Testis (tissue), 2 donors: Measurements from ENCODE around the gene ZNF687.

Experiments
- CTCF ChIP-seq, 3 experiments: fragments of 450-650 bp in 2 of 3; fragments of 200-600 bp in 1 of 3; sonication (generic) in 1 of 3; IDR thresholded peaks; one replicate each; pipeline ENCODE4 v1.5.1; 2016 to 2019; ENCODE audit warnings: antibody characterized with exemption in 3 of 3, mild to moderate bottlenecking in 2 of 3, moderate library complexity in 1 of 3
- POLR2A ChIP-seq: fragments of 450-650 bp; IDR thresholded peaks from one replicate; pipeline ENCODE4 v1.6.1; 2017; ENCODE audit warnings: antibody characterized with exemption, mild to moderate bottlenecking, moderate library complexity

- TF ChIP-seq CTCF (IDR thresholded peaks at IDR 0.05) (no peak), POLR2A (no peak)
Measured at GRCh38 chr1:151313501-151313900, 31.4 kb downstream of the ZNF687 start.
